ENCODE data around the gene SLC8A1. TPM values are rescaled to one million over a fixed set of nuclear protein-coding genes. Genes with fewer than 3 reads are reported as not detected.

SLC8A1 gene
- total RNA-seq, 4 donors from 2014 or later, result 1.3 to 3.8 (median 2.4) TPM

GRCh38 chr2:40343902-40344301 is 108.0 kb downstream of the SLC8A1 start:
- DNase-seq (no peak), ATAC-seq (no peak)
- in situ Hi-C loops (cut with MboI; ENCODE audit: low sequenced_read_pairs in 4 of 4) (no loop called here), intact Hi-C loops (cut with DNase I; ENCODE audit: low total_unique reads) (no loop called here)
- H3K36me3 ChIP-seq, result no peaks in the 10 kb centered on the region
- no peaks in the 10 kb centered on the region for H3K9me3 ChIP-seq
- H3K4me3 ChIP-seq, result no peak overlapping the region
- H3K27me3 ChIP-seq, result no peaks in the 10 kb centered on the region
- no peak overlapping the region for H3K27ac ChIP-seq
- peaks cover 0 to 5% of the 10 kb centered on the region in 2 donors for H3K4me1 ChIP-seq
- TF ChIP-seq, protein P1, sequence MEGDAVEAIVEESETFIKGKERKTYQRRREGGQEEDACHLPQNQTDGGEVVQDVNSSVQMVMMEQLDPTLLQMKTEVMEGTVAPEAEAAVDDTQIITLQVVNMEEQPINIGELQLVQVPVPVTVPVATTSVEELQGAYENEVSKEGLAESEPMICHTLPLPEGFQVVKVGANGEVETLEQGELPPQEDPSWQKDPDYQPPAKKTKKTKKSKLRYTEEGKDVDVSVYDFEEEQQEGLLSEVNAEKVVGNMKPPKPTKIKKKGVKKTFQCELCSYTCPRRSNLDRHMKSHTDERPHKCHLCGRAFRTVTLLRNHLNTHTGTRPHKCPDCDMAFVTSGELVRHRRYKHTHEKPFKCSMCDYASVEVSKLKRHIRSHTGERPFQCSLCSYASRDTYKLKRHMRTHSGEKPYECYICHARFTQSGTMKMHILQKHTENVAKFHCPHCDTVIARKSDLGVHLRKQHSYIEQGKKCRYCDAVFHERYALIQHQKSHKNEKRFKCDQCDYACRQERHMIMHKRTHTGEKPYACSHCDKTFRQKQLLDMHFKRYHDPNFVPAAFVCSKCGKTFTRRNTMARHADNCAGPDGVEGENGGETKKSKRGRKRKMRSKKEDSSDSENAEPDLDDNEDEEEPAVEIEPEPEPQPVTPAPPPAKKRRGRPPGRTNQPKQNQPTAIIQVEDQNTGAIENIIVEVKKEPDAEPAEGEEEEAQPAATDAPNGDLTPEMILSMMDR (IDR thresholded peaks at IDR 0.05 in 4 of 5, conservative IDR thresholded peaks at IDR 0.05 in 1 of 5), result no peak
- TF ChIP-seq POLR2A (IDR thresholded peaks at IDR 0.05), result no peak

- no peak for ATAC-seq
- Histone ChIP-seq H3K27ac (no peak overlapping the region), H3K36me3 (no peaks in the 10 kb centered on the region), H3K9me3 (no peaks in the 10 kb centered on the region), H3K27me3 (no peaks in the 10 kb centered on the region), H3K4me1 (peaks cover 0 to 1% of the 10 kb centered on the region in 2 donors), H3K4me3 (no peak overlapping the region)
- intact Hi-C loops (cut with DNase I; ENCODE audit: low total_unique reads), result no loop called here
- in situ Hi-C loops (cut with MboI; ENCODE audit: low sequenced_read_pairs in 4 of 4), result no loop called here
- TF ChIP-seq, protein P1 (IDR thresholded peaks at IDR 0.05 in 4 of 5, conservative IDR thresholded peaks at IDR 0.05 in 1 of 5), result no peak
- TF ChIP-seq POLR2A (IDR thresholded peaks at IDR 0.05), result no peak
- DNase-seq, result no peak
Observed at GRCh38 chr2:40341198-40341597, 110.7 kb downstream of the SLC8A1 start.

- in situ Hi-C loops (cut with MboI; ENCODE audit: low sequenced_read_pairs in 4 of 4) (no loop called here), intact Hi-C loops (cut with DNase I; ENCODE audit: low total_unique reads) (no loop called here)
- no peak for TF ChIP-seq POLR2A (IDR thresholded peaks at IDR 0.05)
- TF ChIP-seq, protein P1 (IDR thresholded peaks at IDR 0.05 in 4 of 5, conservative IDR thresholded peaks at IDR 0.05 in 1 of 5), result no peak
- Histone ChIP-seq H3K27me3 (no peaks in the 10 kb centered on the region), H3K9me3 (no peaks in the 10 kb centered on the region), H3K4me1 (no peaks in the 10 kb centered on the region), H3K4me3 (no peak overlapping the region), H3K36me3 (no peaks in the 10 kb centered on the region), H3K27ac (no peak overlapping the region)
- ATAC-seq (no peak), DNase-seq (no peak)
Observed at GRCh38 chr2:40339026-40339425, 112.9 kb downstream of the SLC8A1 start.

DNA sequence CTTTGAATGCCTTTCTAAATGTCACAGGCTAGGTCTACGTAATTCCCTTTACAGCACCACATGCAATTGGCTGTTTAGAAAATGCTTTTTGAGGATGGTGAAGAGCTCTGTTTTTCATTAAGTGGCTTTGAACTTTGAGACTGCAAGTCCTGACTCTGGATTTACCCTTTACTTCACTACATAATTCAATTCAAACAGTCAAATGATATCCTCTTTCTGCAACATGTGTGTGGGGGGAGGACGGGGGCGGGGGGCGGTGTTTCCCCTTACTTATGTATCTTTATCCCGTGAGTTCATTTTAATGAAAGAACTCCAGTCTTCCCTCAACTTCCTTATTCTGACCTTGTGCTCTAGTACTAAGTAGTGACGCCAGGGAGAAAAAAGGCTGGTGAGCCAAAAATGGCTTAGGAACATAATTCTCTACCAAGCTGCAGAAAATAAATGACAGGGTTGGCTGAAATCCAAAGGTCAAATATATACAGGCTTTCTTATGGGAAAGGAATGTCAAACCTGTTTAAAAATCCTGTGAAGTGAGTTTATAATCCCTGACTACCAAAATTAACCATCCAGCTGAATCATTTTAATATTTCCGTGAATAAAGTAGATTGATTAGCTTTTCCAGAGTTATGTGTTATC is 119.6 kb downstream of the SLC8A1 start:
- intact Hi-C loops (cut with DNase I; ENCODE audit: low total_unique reads), result no loop called here
- DNase-seq (peak in 1 of 2 donors; percentile 12), ATAC-seq (peak in 1 of 2 donors; percentile 26)
- in situ Hi-C loops (cut with MboI; ENCODE audit: low sequenced_read_pairs in 4 of 4), result no loop called here
- no peaks in the 10 kb centered on the region for H3K27me3 ChIP-seq
- no peaks in the 10 kb centered on the region for H3K36me3 ChIP-seq
- no peaks in the 10 kb centered on the region for H3K4me1 ChIP-seq
- no peaks in the 10 kb centered on the region for H3K9me3 ChIP-seq
- no peak overlapping the region for H3K4me3 ChIP-seq
- H3K27ac ChIP-seq, result no peak overlapping the region
- no peak for TF ChIP-seq POLR2A (IDR thresholded peaks at IDR 0.05)

- no peak overlapping the region for H3K27ac ChIP-seq
- no peak for ATAC-seq
- no peaks in the 10 kb centered on the region for H3K4me1 ChIP-seq
Observed at GRCh38 chr2:40330096-40330495, 121.8 kb downstream of the SLC8A1 start.

More at GRCh38 chr2:40330096-40330495, 121.8 kb downstream of the SLC8A1 start:
- DNase-seq, result no peak
- Histone ChIP-seq H3K9me3 (no peaks in the 10 kb centered on the region), H3K27me3 (no peaks in the 10 kb centered on the region), H3K4me3 (no peak overlapping the region), H3K36me3 (no peaks in the 10 kb centered on the region)
- in situ Hi-C loops (cut with MboI; ENCODE audit: low sequenced_read_pairs in 4 of 4) (no loop called here), intact Hi-C loops (cut with DNase I; ENCODE audit: low total_unique reads) (no loop called here)
- TF ChIP-seq, protein P1 (IDR thresholded peaks at IDR 0.05 in 4 of 5, conservative IDR thresholded peaks at IDR 0.05 in 1 of 5), result no peak
- TF ChIP-seq POLR2A (IDR thresholded peaks at IDR 0.05), result no peak
